ENCODE data around the gene MBNL1. TPM values are rescaled to one million over a fixed set of nuclear protein-coding genes. Genes with fewer than 3 reads are reported as not detected.
A peak's percentile ranks its signal among the peaks of the same experiment; 100 is the strongest.
"Not testable (repeated sequence)": the region's sequence is repeated elsewhere in the genome, so short reads cannot be mapped to it uniquely, and the experiment has no call there.

The MBNL1 gene
- total and polyA plus RNA-seq, 7 experiments from 2014 or later, result 371 to 675 (median 497) TPM

- DNase-seq, result no peak
- peaks cover 38 to 91% (median 74%) of the 10 kb centered on the region in 7 donors for H3K4me1 Mint-ChIP-seq
- no peaks in the 10 kb centered on the region for H3K9me3 ChIP-seq (ENCODE audit: control insufficient read depth in 2 of 3, low read length in 3 of 3)
- no peak overlapping the region for H3K4me3 ChIP-seq (ENCODE audit: low read length)
- ChIA-PET POLR2A (interaction anchor here (0.6 to 1.3 kb wide), 2 partner anchors 18 to 306 kb away, joined by 3 to 4 read pairs; no protein-coding TSS in a partner anchor), CTCF (no interaction called here)
- intact Hi-C loops (cut with micrococcal nuclease), result loop anchor here in 1 of 2 donors (2.0 kb wide), 1 partner anchor 14 kb away; no protein-coding TSS in a partner anchor
- ATAC-seq, result no peak
- H3K9me3 Mint-ChIP-seq, result peaks cover 4 to 23% (median 13%) of the 10 kb centered on the region in 11 donors
- H3K27ac Mint-ChIP-seq, result peak overlapping the region in 8 of 9 donors; percentile 26 to 90 (median 82)
- H3K36me3 ChIP-seq (ENCODE audit: control insufficient read depth in 2 of 3, insufficient read depth in 3 of 3, low read length in 3 of 3), result peaks cover 6 to 27% (median 10%) of the 10 kb centered on the region in 3 experiments
- peak overlapping the region in 2 of 10 donors; percentile 65 for H3K4me3 Mint-ChIP-seq
- no peaks in the 10 kb centered on the region for H3K27me3 Mint-ChIP-seq
- H3K36me3 Mint-ChIP-seq, result peaks cover 17 to 77% (median 65%) of the 10 kb centered on the region in 5 donors
- no peaks in the 10 kb centered on the region for H3K27me3 ChIP-seq (ENCODE audit: control insufficient read depth in 2 of 2, insufficient read depth in 2 of 2, low read length in 2 of 2)
- peaks cover 11 to 14% of the 10 kb centered on the region in 2 donors for H3K4me1 ChIP-seq (ENCODE audit: control insufficient read depth in 2 of 2, insufficient read depth in 2 of 2, low read length in 2 of 2)
- H3K27ac ChIP-seq (ENCODE audit: low read depth, low read length), result no peak overlapping the region
These were observed 157.7 kb downstream of the MBNL1 start for GRCh38 chr3:152426393-152426792.

- Histone ChIP-seq H3K4me1 (ENCODE audit: control insufficient read depth in 2 of 2, insufficient read depth in 2 of 2, low read length in 2 of 2) (peaks cover 5 to 6% of the 10 kb centered on the region in 2 donors), H3K9me3 (ENCODE audit: control insufficient read depth in 2 of 3, low read length in 3 of 3) (no peaks in the 10 kb centered on the region), H3K4me3 (ENCODE audit: low read length) (no peak overlapping the region), H3K27me3 (ENCODE audit: control insufficient read depth in 2 of 2, insufficient read depth in 2 of 2, low read length in 2 of 2) (no peaks in the 10 kb centered on the region), H3K36me3 (ENCODE audit: control insufficient read depth in 2 of 3, insufficient read depth in 3 of 3, low read length in 3 of 3) (peaks cover 6 to 41% (median 18%) of the 10 kb centered on the region in 3 experiments), H3K27ac (ENCODE audit: low read depth, low read length) (no peak overlapping the region)
- Mint-ChIP-seq H3K27ac (peak overlapping the region in 8 of 9 donors; percentile 45 to 86 (median 50)), H3K9me3 (peaks cover 0 to 16% (median 0%) of the 10 kb centered on the region in 11 donors), H3K36me3 (peaks cover 3 to 74% (median 64%) of the 10 kb centered on the region in 5 donors), H3K27me3 (no peaks in the 10 kb centered on the region), H3K4me1 (peaks cover 27 to 75% (median 63%) of the 10 kb centered on the region in 7 donors), H3K4me3 (peak overlapping the region in 2 of 10 donors; percentile 2 to 6)
- CTCF ChIA-PET, result interaction anchor here (0.6 kb wide), 1 partner anchor 204 kb away, joined by 3 read pairs; no protein-coding TSS in a partner anchor
- POLR2A ChIA-PET, result no interaction called here
- ATAC-seq, result peak; percentile 27
- intact Hi-C loops (cut with micrococcal nuclease), result loop anchor here in 1 of 2 donors (2.0 kb wide), 1 partner anchor 14 kb away; no protein-coding TSS in a partner anchor
- no peak for DNase-seq
These were observed 159.8 kb downstream of the MBNL1 start for GRCh38 chr3:152428577-152428976.

- Mint-ChIP-seq H3K27me3 (no peaks in the 10 kb centered on the region), H3K4me3 (peak overlapping the region in 2 of 10 donors; percentile 40 to 48), H3K4me1 (peaks cover 15 to 74% (median 60%) of the 10 kb centered on the region in 7 donors), H3K27ac (peak overlapping the region in 7 of 9 donors; percentile 67 to 86 (median 83)), H3K9me3 (peaks cover 0 to 14% (median 4%) of the 10 kb centered on the region in 11 donors), H3K36me3 (peaks cover 10 to 74% (median 65%) of the 10 kb centered on the region in 5 donors)
- ChIA-PET POLR2A (interaction anchor here (0.5 to 1.4 kb wide), 4 partner anchors 10 to 247 kb away, joined by 3 to 5 read pairs (median 4); no protein-coding TSS in a partner anchor), CTCF (interaction anchor here (0.9 to 1.5 kb wide), 2 partner anchors 37 to 247 kb away, joined by 3 read pairs; no protein-coding TSS in a partner anchor)
- H3K27me3 ChIP-seq (ENCODE audit: control insufficient read depth in 2 of 2, insufficient read depth in 2 of 2, low read length in 2 of 2), result no peaks in the 10 kb centered on the region
- DNase-seq, result no peak
- H3K4me3 ChIP-seq (ENCODE audit: low read length), result no peak overlapping the region
- no peak for ATAC-seq
- peak overlapping the region; percentile 35 for H3K27ac ChIP-seq (ENCODE audit: low read depth, low read length)
- peaks cover 0 to 6% (median 0%) of the 10 kb centered on the region in 3 experiments for H3K9me3 ChIP-seq (ENCODE audit: control insufficient read depth in 2 of 3, low read length in 3 of 3)
- peaks cover 5 to 6% of the 10 kb centered on the region in 2 donors for H3K4me1 ChIP-seq (ENCODE audit: control insufficient read depth in 2 of 2, insufficient read depth in 2 of 2, low read length in 2 of 2)
- peaks cover 6 to 49% (median 18%) of the 10 kb centered on the region in 3 experiments for H3K36me3 ChIP-seq (ENCODE audit: control insufficient read depth in 2 of 3, insufficient read depth in 3 of 3, low read length in 3 of 3)
- intact Hi-C loops (cut with micrococcal nuclease), result no loop called here
These were observed 161.7 kb downstream of the MBNL1 start for GRCh38 chr3:152430223-152431002.

- Mint-ChIP-seq H3K27me3 (no peaks in the 10 kb centered on the region), H3K4me3 (peak overlapping the region in 7 of 10 donors; percentile 8 to 63 (median 33)), H3K9me3 (peaks cover 0 to 14% (median 4%) of the 10 kb centered on the region in 11 donors), H3K4me1 (peaks cover 30 to 78% (median 74%) of the 10 kb centered on the region in 7 donors), H3K36me3 (peaks cover 15 to 78% (median 69%) of the 10 kb centered on the region in 5 donors), H3K27ac (peak overlapping the region in 7 of 9 donors; percentile 9 to 85 (median 74))
- CTCF ChIA-PET, result no interaction called here
- Histone ChIP-seq H3K4me3 (ENCODE audit: low read length) (no peak overlapping the region), H3K9me3 (ENCODE audit: control insufficient read depth in 2 of 3, low read length in 3 of 3) (peaks cover 0 to 6% (median 0%) of the 10 kb centered on the region in 3 experiments), H3K36me3 (ENCODE audit: control insufficient read depth in 2 of 3, insufficient read depth in 3 of 3, low read length in 3 of 3) (peaks cover 6 to 47% (median 18%) of the 10 kb centered on the region in 3 experiments), H3K4me1 (ENCODE audit: control insufficient read depth in 2 of 2, insufficient read depth in 2 of 2, low read length in 2 of 2) (peaks cover 4 to 8% of the 10 kb centered on the region in 2 donors), H3K27me3 (ENCODE audit: control insufficient read depth in 2 of 2, insufficient read depth in 2 of 2, low read length in 2 of 2) (no peaks in the 10 kb centered on the region), H3K27ac (ENCODE audit: low read depth, low read length) (no peak overlapping the region)
- DNase-seq, result no peak
- intact Hi-C loops (cut with micrococcal nuclease), result no loop called here
- POLR2A ChIA-PET, result no interaction called here
- peak; percentile 12 for ATAC-seq
These were observed 165.4 kb downstream of the MBNL1 start for GRCh38 chr3:152434142-152434541.

- DNase-seq; POLR2A ChIA-PET; H3K27me3 ChIP-seq (ENCODE audit: control insufficient read depth in 2 of 2, insufficient read depth in 2 of 2, low read length in 2 of 2); H3K9me3 ChIP-seq (ENCODE audit: control insufficient read depth in 2 of 3, low read length in 3 of 3); H3K4me1 ChIP-seq (ENCODE audit: control insufficient read depth in 2 of 2, insufficient read depth in 2 of 2, low read length in 2 of 2); H3K27me3 Mint-ChIP-seq; ATAC-seq; H3K4me3 ChIP-seq (ENCODE audit: low read length): not testable (repeated sequence)
- intact Hi-C loops (cut with micrococcal nuclease), result loop anchor here in 1 of 2 donors (1.0 kb wide), 1 partner anchor 8 kb away; no protein-coding TSS in a partner anchor
- CTCF ChIA-PET, result interaction anchor here (0.6 kb wide), 1 partner anchor 322 kb away, joined by 3 read pairs; no protein-coding TSS in a partner anchor
- Histone ChIP-seq H3K27ac (ENCODE audit: low read depth, low read length) (peak overlapping the region; percentile 51), H3K36me3 (ENCODE audit: control insufficient read depth in 2 of 3, insufficient read depth in 3 of 3, low read length in 3 of 3) (peaks cover 6 to 39% (median 12%) of the 10 kb centered on the region in 3 experiments)
- peak overlapping the region in 8 of 9 donors; percentile 9 to 85 (median 48) for H3K27ac Mint-ChIP-seq
- peaks cover 12 to 79% (median 71%) of the 10 kb centered on the region in 5 donors for H3K36me3 Mint-ChIP-seq
- H3K4me1 Mint-ChIP-seq, result peaks cover 37 to 79% (median 75%) of the 10 kb centered on the region in 7 donors
- H3K9me3 Mint-ChIP-seq, result peaks cover 0 to 14% (median 4%) of the 10 kb centered on the region in 11 donors
- peak overlapping the region in 9 of 10 donors; percentile 32 to 65 (median 43) for H3K4me3 Mint-ChIP-seq
These were observed 166.5 kb downstream of the MBNL1 start for GRCh38 chr3:152435210-152435609.

All from naive thymus-derived CD4-positive, alpha-beta T cell (primary cell).